ENCODE measurements around the gene NTPCR.

NTPCR gene

DNA sequence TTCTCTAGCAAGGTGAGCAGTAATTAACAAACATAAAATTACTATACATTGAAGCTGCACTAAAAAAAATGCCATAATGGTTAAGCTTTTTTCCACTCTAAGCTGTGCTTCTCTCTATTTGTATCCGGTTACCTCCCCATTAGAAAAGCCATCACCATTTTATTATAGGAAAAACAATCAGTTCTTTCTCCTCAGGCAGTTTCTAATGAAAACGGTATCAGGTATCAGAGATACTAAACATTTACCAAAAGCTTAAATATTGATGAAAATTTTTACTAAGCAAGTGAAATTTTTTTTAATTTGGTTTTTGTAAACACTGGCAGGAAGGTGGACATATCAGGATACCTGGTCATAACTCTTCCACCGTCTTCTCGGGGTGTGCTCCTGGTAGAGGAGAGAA is 14.2 kb downstream of the NTPCR start:
- Histone ChIP-seq H3K27ac (no peak overlapping the region), H3K27me3 (no peaks in the 10 kb centered on the region), H3K9ac (no peak overlapping the region), H3K4me2 (peak overlapping the region in 9 of 11 experiments; percentile 58 to 88 (median 82); a peak in 13 of 22 replicates), H3K9me3 (replicated peaks in 1 of 11) (peaks cover 0 to 4% (median 0%) of the 10 kb centered on the region in 11 experiments; a peak in 5 of 22 replicates), H3K36me3 (peaks cover 33 to 66% (median 50%) of the 10 kb centered on the region in 11 experiments), H3K4me3 (no peak overlapping the region), H4K20me1 (no peaks in the 10 kb centered on the region), H3K4me1 (peaks cover 29 to 57% (median 40%) of the 10 kb centered on the region in 10 experiments)
- no peak for TF ChIP-seq Cebpa-rat (IDR thresholded peaks at IDR 0.05)

DNA sequence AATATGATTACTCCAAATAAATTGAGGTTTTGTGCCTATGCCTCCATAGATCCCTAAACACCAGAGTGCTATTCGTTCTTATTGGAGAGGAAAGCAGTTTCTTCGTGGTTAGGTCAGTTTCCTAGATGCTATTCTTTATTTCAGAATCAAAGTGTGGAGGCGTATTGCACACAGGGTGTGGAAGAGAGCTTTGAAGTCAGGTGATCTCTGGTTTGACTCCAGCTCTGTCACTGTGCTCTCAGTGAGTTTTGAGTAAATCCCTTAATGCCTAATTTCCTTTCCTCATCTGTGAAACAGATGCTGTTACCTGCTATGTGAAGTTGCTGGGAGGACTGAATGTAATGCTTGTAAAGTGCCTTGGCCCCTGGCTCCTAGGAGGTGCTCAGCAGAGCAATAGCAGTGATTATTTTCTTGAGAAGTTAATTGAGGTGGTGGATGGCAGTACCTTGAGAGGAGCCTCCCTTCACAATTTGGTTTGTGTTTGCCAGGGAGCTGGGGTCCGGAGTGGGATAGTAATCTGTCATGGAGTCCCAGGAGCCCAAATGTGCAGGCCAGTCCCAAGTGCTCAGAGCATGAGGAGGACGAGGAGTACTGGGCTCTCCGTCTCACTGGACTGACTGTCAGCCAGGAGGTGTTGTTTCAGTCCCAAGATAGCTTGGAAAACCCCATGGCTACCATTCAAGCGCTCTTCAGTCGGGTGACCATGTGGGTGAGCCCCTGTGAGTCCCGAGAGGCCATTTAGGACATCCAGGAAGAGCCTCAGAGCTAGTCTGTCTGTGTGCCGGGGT is 14.9 kb downstream of the NTPCR start:
- H3K27me3 ChIP-seq, result no peaks in the 10 kb centered on the region
- H3K9me3 ChIP-seq (replicated peaks in 1 of 11), result no peaks in the 10 kb centered on the region
- no peaks in the 10 kb centered on the region for H4K20me1 ChIP-seq
- H3K27ac ChIP-seq, result no peak overlapping the region; a peak in 2 of 22 replicates
- no peak overlapping the region for H3K4me3 ChIP-seq
- no peak for TF ChIP-seq Cebpa-rat (IDR thresholded peaks at IDR 0.05)
- H3K4me2 ChIP-seq, result peak overlapping the region in 8 of 11 experiments; percentile 58 to 88 (median 80); a peak in 15 of 22 replicates
- H3K36me3 ChIP-seq, result peaks cover 33 to 66% (median 50%) of the 10 kb centered on the region in 11 experiments
- H3K4me1 ChIP-seq, result peaks cover 29 to 57% (median 40%) of the 10 kb centered on the region in 10 experiments
- no peak overlapping the region for H3K9ac ChIP-seq

DNA sequence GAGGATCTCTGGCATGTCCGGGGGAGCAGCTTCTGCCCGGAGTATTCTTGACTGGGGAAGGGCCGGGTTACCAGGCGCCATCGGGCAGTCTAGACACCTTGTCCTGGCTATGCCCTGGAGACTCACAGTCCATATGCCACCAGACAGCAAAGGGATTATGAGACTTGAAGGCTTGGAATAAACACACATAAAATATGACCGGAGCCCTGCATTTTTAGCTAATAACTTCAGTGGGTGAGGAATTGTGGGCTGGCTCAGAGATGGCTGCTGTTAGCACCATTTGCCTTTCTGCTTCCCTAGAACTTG is 15.5 kb downstream of the NTPCR start:
- Histone ChIP-seq H3K9me3 (replicated peaks in 1 of 11) (peaks cover 0 to 3% (median 0%) of the 10 kb centered on the region in 11 experiments; a peak in 1 of 22 replicates), H4K20me1 (no peaks in the 10 kb centered on the region), H3K4me3 (no peak overlapping the region), H3K36me3 (peaks cover 35 to 66% (median 53%) of the 10 kb centered on the region in 11 experiments), H3K9ac (no peak overlapping the region), H3K4me1 (peaks cover 29 to 57% (median 40%) of the 10 kb centered on the region in 10 experiments), H3K27me3 (no peaks in the 10 kb centered on the region), H3K4me2 (peak overlapping the region in 6 of 11 experiments; percentile 58 to 86 (median 80); a peak in 7 of 22 replicates), H3K27ac (no peak overlapping the region; a peak in 1 of 22 replicates)
- no peak for TF ChIP-seq Cebpa-rat (IDR thresholded peaks at IDR 0.05)

DNA sequence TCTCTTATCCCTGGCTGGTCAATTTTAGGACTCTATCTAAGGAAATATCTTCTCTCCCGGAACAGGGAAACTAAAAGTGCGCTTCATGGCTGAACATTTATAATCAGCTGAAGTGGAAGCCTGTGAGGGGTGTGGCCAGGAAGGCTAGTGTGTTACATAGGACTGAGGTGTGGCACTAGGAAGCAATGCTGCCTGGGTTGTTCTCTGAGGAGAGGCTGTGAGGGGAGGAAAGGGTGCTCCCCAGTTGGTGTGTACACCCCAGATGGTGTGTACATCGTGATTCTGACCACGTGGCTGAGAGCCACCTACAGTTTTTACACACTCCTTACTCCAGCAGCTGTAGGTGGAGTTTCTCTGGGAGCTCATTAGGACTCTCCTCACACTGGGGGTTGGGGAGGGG is 16.3 kb downstream of the NTPCR start:
- no peaks in the 10 kb centered on the region for H4K20me1 ChIP-seq
- TF ChIP-seq Cebpa-rat (IDR thresholded peaks at IDR 0.05), result no peak
- no peak overlapping the region for H3K4me3 ChIP-seq
- H3K27me3 ChIP-seq, result no peaks in the 10 kb centered on the region
- no peak overlapping the region for H3K9ac ChIP-seq
- H3K4me2 ChIP-seq, result no peak overlapping the region
- no peak overlapping the region for H3K27ac ChIP-seq
- H3K36me3 ChIP-seq, result peaks cover 39 to 70% (median 56%) of the 10 kb centered on the region in 11 experiments
- H3K4me1 ChIP-seq, result peaks cover 29 to 57% (median 40%) of the 10 kb centered on the region in 10 experiments
- H3K9me3 ChIP-seq (replicated peaks in 1 of 11), result peaks cover 0 to 9% (median 0%) of the 10 kb centered on the region in 11 experiments; a peak in 2 of 22 replicates

DNA sequence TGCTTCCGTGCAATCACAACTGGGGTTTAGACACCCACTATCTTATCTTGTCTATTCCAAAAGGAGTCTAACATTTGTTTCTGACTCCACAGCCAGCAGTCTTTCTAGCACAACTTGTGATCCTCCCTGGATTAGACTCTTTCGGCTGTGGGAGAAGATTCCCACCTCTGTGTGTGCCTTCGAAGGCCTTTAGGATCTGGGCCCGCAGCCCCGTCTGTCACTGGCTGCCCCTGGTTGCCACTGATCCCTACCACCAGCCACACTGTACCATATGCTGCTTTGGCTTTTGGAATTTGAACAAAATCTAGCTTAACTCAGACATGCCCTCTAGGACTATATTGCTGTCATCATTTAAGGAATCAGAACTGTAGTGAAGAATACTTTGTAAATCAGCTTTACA is 18.0 kb downstream of the NTPCR start:
- peaks cover 56 to 87% (median 73%) of the 10 kb centered on the region in 11 experiments for H3K36me3 ChIP-seq
- peak overlapping the region in 1 of 11 experiments; percentile 22; a peak in 2 of 22 replicates for H3K4me2 ChIP-seq
- TF ChIP-seq Cebpa-rat (IDR thresholded peaks at IDR 0.05), result no peak
- H3K9ac ChIP-seq, result no peak overlapping the region
- H3K9me3 ChIP-seq (replicated peaks in 1 of 11), result peaks cover 9 to 23% (median 13%) of the 10 kb centered on the region in 11 experiments; a peak in 20 of 22 replicates
- H3K27me3 ChIP-seq, result no peaks in the 10 kb centered on the region
- no peaks in the 10 kb centered on the region for H4K20me1 ChIP-seq
- H3K4me1 ChIP-seq, result peaks cover 20 to 40% (median 27%) of the 10 kb centered on the region in 10 experiments
- peak overlapping the region in 1 of 11 experiments; percentile 17; a peak in 1 of 22 replicates for H3K27ac ChIP-seq
- H3K4me3 ChIP-seq, result no peak overlapping the region

DNA sequence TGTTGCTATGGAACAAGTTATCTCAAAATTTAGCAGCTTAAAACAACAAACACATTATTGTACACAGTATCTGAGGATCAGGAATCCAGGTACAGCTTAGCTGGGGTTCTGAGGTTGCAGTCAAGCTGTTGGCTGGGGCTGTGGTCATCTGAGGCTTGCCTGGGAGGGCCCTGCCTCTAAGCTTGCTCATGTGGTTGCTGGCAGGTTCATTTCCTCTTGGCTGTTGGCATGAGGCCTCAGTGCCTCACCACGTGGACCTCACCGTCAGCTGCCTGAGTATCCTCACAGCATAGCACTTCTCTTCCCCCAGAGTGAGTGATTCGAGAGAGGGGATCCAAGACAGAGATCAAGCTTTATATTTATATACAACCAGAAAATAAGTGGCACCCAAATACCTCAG is 18.6 kb downstream of the NTPCR start:
- Histone ChIP-seq H3K9ac (no peak overlapping the region), H3K9me3 (replicated peaks in 1 of 11) (peaks cover 14 to 28% (median 18%) of the 10 kb centered on the region in 11 experiments; a peak in 21 of 22 replicates), H3K27ac (peak overlapping the region in 1 of 11 experiments; percentile 23; a peak in 2 of 22 replicates), H3K27me3 (no peaks in the 10 kb centered on the region), H3K4me2 (peak overlapping the region in 2 of 11 experiments; percentile 14 to 55; a peak in 3 of 22 replicates), H3K4me3 (no peak overlapping the region), H3K36me3 (peaks cover 62 to 93% (median 79%) of the 10 kb centered on the region in 11 experiments), H4K20me1 (no peaks in the 10 kb centered on the region), H3K4me1 (peaks cover 14 to 35% (median 21%) of the 10 kb centered on the region in 10 experiments)
- TF ChIP-seq Cebpa-rat (IDR thresholded peaks at IDR 0.05), result no peak

DNA sequence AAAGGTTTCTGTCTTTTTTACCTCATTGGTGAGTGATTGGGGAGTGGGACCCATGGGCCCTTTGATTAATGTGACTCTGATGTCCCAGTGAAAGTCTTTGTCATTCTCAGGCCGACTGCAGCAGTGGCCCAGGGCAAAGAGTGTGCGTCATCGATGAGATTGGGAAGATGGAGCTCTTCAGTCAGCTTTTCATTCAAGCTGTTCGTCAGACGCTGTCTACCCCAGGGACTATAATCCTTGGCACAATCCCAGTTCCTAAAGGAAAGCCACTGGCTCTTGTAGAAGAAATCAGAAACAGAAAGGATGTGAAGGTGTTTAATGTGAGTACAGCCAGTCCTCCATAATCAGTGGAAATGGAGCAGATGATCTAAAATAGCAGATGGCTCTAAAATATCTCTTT is 19.4 kb downstream of the NTPCR start:
- Histone ChIP-seq H3K27me3 (no peaks in the 10 kb centered on the region), H3K27ac (no peak overlapping the region), H3K4me1 (peaks cover 10 to 27% (median 13%) of the 10 kb centered on the region in 10 experiments), H4K20me1 (no peaks in the 10 kb centered on the region), H3K36me3 (peaks cover 70 to 97% (median 87%) of the 10 kb centered on the region in 11 experiments), H3K9me3 (replicated peaks in 1 of 11) (peaks cover 14 to 28% (median 21%) of the 10 kb centered on the region in 11 experiments; a peak in 21 of 22 replicates), H3K4me3 (no peak overlapping the region), H3K9ac (no peak overlapping the region), H3K4me2 (no peak overlapping the region)
- TF ChIP-seq Cebpa-rat (IDR thresholded peaks at IDR 0.05), result no peak

DNA sequence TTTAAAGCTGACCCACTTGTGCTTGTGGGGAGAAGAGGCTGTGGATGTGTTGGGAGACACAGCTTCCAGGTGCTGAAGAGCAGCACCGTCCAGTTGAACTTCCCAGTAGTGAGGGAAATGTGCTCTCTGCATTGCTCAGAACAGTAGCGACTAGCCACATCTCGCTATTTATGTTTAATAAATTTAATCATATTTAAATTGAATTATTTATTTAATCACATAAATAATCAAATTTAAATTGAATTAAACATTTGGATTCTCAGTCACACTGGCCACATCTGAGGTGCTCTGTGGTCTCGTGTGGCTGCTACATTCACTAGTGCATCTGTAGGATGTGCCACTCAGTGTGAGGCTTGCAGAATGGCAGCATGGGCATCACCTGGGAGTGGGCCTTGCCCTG is 20.1 kb downstream of the NTPCR start:
- TF ChIP-seq Cebpa-rat (IDR thresholded peaks at IDR 0.05), result no peak
- Histone ChIP-seq H3K36me3 (peaks cover 77 to 100% (median 92%) of the 10 kb centered on the region in 11 experiments), H3K27me3 (no peaks in the 10 kb centered on the region), H3K4me2 (no peak overlapping the region), H3K4me1 (peaks cover 3 to 20% (median 6%) of the 10 kb centered on the region in 10 experiments; a peak in 16 of 20 replicates), H3K9me3 (replicated peaks in 1 of 11) (peaks cover 14 to 28% (median 21%) of the 10 kb centered on the region in 11 experiments; a peak in 21 of 22 replicates), H3K9ac (no peak overlapping the region), H3K27ac (no peak overlapping the region), H4K20me1 (no peaks in the 10 kb centered on the region), H3K4me3 (no peak overlapping the region)
